OCI-LY7 (cell line): Measurements from ENCODE around the gene SLC16A14. TPM values are rescaled to one million over a fixed set of nuclear protein-coding genes. Genes with fewer than 3 reads are reported as not detected.

Experiments used
- BruUV-seq: library from RNA; stranded (reverse); fragments of 400-500 nt; replicated peaks from 2 replicates; lab custom pipeline; 2021; lab: Mats Ljungman, UMichigan
- CTCF ChIA-PET: fragments of 300-600 bp; sonication (Branson Sonifier 250); formaldehyde crosslinking; loops from one replicate; lab custom pipeline; 2022; ENCODE audit warnings: antibody characterized with exemption; ENCODE audit not compliant: unreplicated experiment; lab: Charles Lee
- POLR2A ChIA-PET: fragments of 300-600 bp; sonication (Branson Sonifier 250); formaldehyde crosslinking; loops from one replicate; lab custom pipeline; 2022; ENCODE audit warnings: antibody characterized with exemption; lab: Charles Lee
- DNase-seq: peaks from one replicate; pipeline ENCODE4 v3.0.0-alpha.2; 2015; ENCODE audit warnings: low spot score
- H2AFZ ChIP-seq: fragments of 200-600 bp; sonication (generic), shearing (Covaris generic); 2 replicates; pipeline ENCODE4 v1.6.1; 2014; ENCODE audit warnings: mild to moderate bottlenecking, antibody characterized with exemption, low read length, moderate library complexity
- H3K27ac ChIP-seq: fragments of 200-600 bp; sonication (generic); 2 replicates; pipeline ENCODE4 v1.5.1; 2014; ENCODE audit warnings: mixed run types, low read depth, mild to moderate bottlenecking, moderate library complexity, low read length, inconsistent platforms; ENCODE audit not compliant: poor library complexity, severe bottlenecking
- H3K36me3 ChIP-seq: fragments of 200-600 bp; sonication (generic); 2 replicates; pipeline ENCODE4 v1.6.1; 2014; ENCODE audit warnings: mild to moderate bottlenecking, antibody characterized with exemption, low read length, moderate library complexity, mixed read lengths; ENCODE audit not compliant: insufficient read depth
- H3K4me1 ChIP-seq: fragments of 200-600 bp; sonication (generic); 2 replicates; pipeline ENCODE4 v1.5.1; 2014; ENCODE audit warnings: mild to moderate bottlenecking, low read length; ENCODE audit not compliant: insufficient read depth, poor library complexity, severe bottlenecking
- H3K4me2 ChIP-seq: fragments of 200-600 bp; sonication (generic); 2 replicates; pipeline ENCODE4 v1.6.1; 2014; ENCODE audit warnings: mild to moderate bottlenecking, low read length
- H3K4me3 ChIP-seq: fragments of 200-600 bp; sonication (generic); 2 replicates; pipeline ENCODE4 v1.5.1; 2014; ENCODE audit warnings: mild to moderate bottlenecking, low read depth, low read length; ENCODE audit not compliant: poor library complexity, severe bottlenecking
- H3K79me2 ChIP-seq: fragments of 200-600 bp; sonication (generic); 2 replicates; pipeline ENCODE4 v1.6.1; 2016; ENCODE audit warnings: low read depth, mild to moderate bottlenecking, low read length, moderate library complexity, mixed read lengths; ENCODE audit not compliant: insufficient read depth
- H3K9me2 ChIP-seq: fragments of 200-600 bp; sonication (generic); 2 replicates; pipeline ENCODE4 v1.6.1; 2016; ENCODE audit warnings: mild to moderate bottlenecking, low read length, mixed read lengths; ENCODE audit not compliant: insufficient read depth
- H3K9me3 ChIP-seq: fragments of 200-600 bp; sonication (generic); 2 replicates; pipeline ENCODE4 v1.6.1; 2014; ENCODE audit warnings: mild to moderate bottlenecking, mixed run types, low read length, mixed read lengths
- H4K20me1 ChIP-seq: fragments of 200-600 bp; sonication (generic); 2 replicates; pipeline ENCODE4 v1.6.1; 2014; ENCODE audit warnings: mild to moderate bottlenecking, antibody characterized with exemption, low read length, moderate library complexity, mixed read lengths; ENCODE audit not compliant: insufficient read depth
- EZH2phosphoT487 ChIP-seq: fragments of 200-600 bp; sonication (generic); IDR thresholded peaks from 2 replicates; pipeline ENCODE4 v1.6.1; 2018; ENCODE audit warnings: low read depth, borderline replicate concordance, mild to moderate bottlenecking, mixed run types, antibody characterized with exemption, low read length, moderate library complexity, mixed read lengths
- intact Hi-C: fragments of 100-400 bp; cut with micrococcal nuclease; formaldehyde crosslinking; loops from one replicate; pipeline ENCODE4 v1.10.0; 2022; ENCODE audit not compliant: unreplicated experiment
- total RNA-seq, 2 experiments: library from RNA; depleted of rRNA in 1 of 2; stranded (reverse); fragments of >200 nt in 1 of 2; shearing (Covaris generic) in 1 of 2; gene quantifications; 2 replicates each; pipeline ENCODE4 v1.2.3, GENCODE V29; 2014 to 2022
- TF ChIP-seq, protein P1 (sequence below): fragments of 200-600 bp; sonication (generic); conservative IDR thresholded peaks from 2 replicates; pipeline ENCODE4 v1.5.1; 2014; ENCODE audit warnings: mild to moderate bottlenecking, antibody characterized with exemption, low read length, moderate library complexity, mixed read lengths

SLC16A14 gene
- total RNA-seq, 2 experiments from 2014 or later = not detected

DNA sequence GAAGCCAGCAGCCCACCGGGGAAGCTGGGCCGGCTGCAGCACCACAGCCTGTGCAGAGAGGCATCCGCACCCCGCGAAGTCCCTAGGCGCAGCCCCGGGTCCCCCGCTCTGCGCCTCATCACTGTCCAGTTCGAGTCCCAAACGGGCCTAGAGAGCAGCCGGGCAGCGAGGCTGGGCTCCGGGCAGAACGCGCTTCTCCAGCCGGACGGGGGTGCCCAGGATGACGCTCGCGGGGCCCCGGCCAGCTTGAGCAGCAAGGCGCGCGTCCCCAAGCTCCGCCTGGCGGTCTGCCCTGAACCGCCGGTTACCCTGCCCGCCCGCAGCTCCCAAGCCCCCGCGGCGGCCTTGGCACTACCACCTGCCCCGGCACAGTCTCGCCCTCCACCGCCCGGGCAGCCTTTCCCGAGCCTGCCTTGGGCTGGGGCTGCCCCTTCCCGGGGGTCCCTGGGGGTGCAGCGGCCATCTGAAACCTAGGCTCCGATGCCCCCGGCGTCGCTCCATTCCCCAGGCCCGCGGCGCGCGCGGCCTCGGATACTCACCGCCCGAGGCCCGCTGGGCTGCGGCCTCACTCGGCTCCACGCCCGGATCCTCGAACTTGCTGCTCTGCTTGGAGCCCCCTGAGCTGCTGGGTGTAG, 591 bp downstream of the SLC16A14 start:
- no peaks in the 10 kb centered on the region for H3K9me3 ChIP-seq
- POLR2A ChIA-PET = no interaction called here
- H3K79me2 ChIP-seq = no peaks in the 10 kb centered on the region
- no peaks in the 10 kb centered on the region for H4K20me1 ChIP-seq
- H2AFZ ChIP-seq = 0 out of 2 replicates have a peak overlapping the region, but pooled peaks have one; percentile 12
- intact Hi-C loops = loop anchor here (1.0 kb wide), 1 partner anchor 543 kb away; no protein-coding TSS in a partner anchor
- H3K4me2 ChIP-seq = peak overlapping the region; percentile 64; the same call in 1 of the 2 replicates
- CTCF ChIA-PET = no interaction called here
- H3K4me3 ChIP-seq = peak overlapping the region; percentile 24
- H3K36me3 ChIP-seq = no peaks in the 10 kb centered on the region
- BruUV-seq = no TSS peak
- DNase-seq = no peak
- peaks cover 14% of the 10 kb centered on the region for H3K4me1 ChIP-seq
- TF ChIP-seq EZH2phosphoT487 = no peak
- TF ChIP-seq, protein P1, sequence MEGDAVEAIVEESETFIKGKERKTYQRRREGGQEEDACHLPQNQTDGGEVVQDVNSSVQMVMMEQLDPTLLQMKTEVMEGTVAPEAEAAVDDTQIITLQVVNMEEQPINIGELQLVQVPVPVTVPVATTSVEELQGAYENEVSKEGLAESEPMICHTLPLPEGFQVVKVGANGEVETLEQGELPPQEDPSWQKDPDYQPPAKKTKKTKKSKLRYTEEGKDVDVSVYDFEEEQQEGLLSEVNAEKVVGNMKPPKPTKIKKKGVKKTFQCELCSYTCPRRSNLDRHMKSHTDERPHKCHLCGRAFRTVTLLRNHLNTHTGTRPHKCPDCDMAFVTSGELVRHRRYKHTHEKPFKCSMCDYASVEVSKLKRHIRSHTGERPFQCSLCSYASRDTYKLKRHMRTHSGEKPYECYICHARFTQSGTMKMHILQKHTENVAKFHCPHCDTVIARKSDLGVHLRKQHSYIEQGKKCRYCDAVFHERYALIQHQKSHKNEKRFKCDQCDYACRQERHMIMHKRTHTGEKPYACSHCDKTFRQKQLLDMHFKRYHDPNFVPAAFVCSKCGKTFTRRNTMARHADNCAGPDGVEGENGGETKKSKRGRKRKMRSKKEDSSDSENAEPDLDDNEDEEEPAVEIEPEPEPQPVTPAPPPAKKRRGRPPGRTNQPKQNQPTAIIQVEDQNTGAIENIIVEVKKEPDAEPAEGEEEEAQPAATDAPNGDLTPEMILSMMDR = no peak
- no peaks in the 10 kb centered on the region for H3K9me2 ChIP-seq
- no peak overlapping the region for H3K27ac ChIP-seq

DNA sequence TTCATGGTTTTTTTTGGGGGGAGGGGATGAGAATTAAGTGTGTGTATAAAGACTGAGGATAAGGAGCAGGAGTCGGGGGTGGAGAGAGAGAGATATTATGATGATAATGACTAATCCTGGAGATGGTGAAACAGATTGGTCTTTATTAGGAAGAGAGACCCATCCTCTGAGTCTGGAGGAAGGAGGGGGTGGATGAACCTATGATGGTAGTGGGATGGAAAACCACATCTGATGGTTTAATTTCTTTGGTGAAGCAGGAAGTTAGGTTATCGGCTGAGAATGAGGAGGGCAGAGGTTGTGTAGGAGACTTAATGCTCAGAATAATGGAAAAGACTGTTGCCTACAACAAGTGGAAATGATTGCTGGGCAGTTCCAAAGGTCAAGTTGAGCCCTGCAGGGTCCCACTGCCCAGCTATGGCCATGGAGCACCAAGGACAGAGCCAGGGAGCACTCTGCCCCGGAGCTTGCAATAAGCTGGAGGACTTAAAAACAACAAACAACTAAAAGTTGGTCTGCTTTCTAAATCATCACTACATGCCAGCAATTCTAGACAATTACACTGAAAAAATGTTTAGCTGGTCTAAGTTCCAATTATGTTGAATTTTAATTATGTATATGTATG, 7.9 kb downstream of the SLC16A14 start:
- CTCF ChIA-PET = interaction anchor here (0.6 kb wide), 1 partner anchor 928 kb away, joined by 3 read pairs; no protein-coding TSS in a partner anchor
- POLR2A ChIA-PET = interaction anchor here (0.7 kb wide), 1 partner anchor 515 kb away, joined by 3 read pairs; no protein-coding TSS in a partner anchor

More for the DNA sequence above, 7.9 kb downstream of the SLC16A14 start:
- H4K20me1 ChIP-seq = no peaks in the 10 kb centered on the region
- DNase-seq = no peak
- no TSS peak for BruUV-seq
- intact Hi-C loops = no loop called here
- no peak overlapping the region for H3K4me3 ChIP-seq
- H3K4me1 ChIP-seq = no peaks in the 10 kb centered on the region
- no peak overlapping the region for H3K4me2 ChIP-seq
- H3K9me3 ChIP-seq = no peaks in the 10 kb centered on the region
- TF ChIP-seq, protein P1 = no peak
- no peak for TF ChIP-seq EZH2phosphoT487
- no peaks in the 10 kb centered on the region for H3K79me2 ChIP-seq
- no peaks in the 10 kb centered on the region for H3K36me3 ChIP-seq
- no peak overlapping the region for H2AFZ ChIP-seq
- H3K9me2 ChIP-seq = no peaks in the 10 kb centered on the region
- no peak overlapping the region for H3K27ac ChIP-seq
